Choroid plexus epithelial cell (primary cell): ENCODE results near the gene FHL2.

Experiments used
- DNase-seq: peaks from one replicate; pipeline ENCODE4 v3.0.0-alpha.2; 2010; ENCODE audit warnings: low read depth
- H3K4me3 ChIP-seq: 2 replicates; pipeline ENCODE4 v1.5.1; 2011; ENCODE audit warnings: low read depth, mild to moderate bottlenecking, control low read depth, low read length, moderate library complexity
- CTCF ChIP-seq: conservative IDR thresholded peaks from 2 replicates; pipeline ENCODE4 v1.5.1; 2011; ENCODE audit warnings: low read depth, mild to moderate bottlenecking, control low read depth, inconsistent platforms, low read length, moderate library complexity

Gene FHL2

GRCh38 chr2:105404736-105405135 lies 5.9 kb upstream of the FHL2 start:
- H3K4me3 ChIP-seq = no peak overlapping the region
- peak; percentile 17 for DNase-seq
- TF ChIP-seq CTCF = no peak

- peak; percentile 64 for TF ChIP-seq CTCF
- DNase-seq = peak; percentile 72
- no peak overlapping the region for H3K4me3 ChIP-seq
Observed at GRCh38 chr2:105403783-105404698, 5.2 kb upstream of the FHL2 start.

GRCh38 chr2:105403241-105403782 lies 4.5 kb upstream of the FHL2 start:
- H3K4me3 ChIP-seq = no peak overlapping the region
- no peak for TF ChIP-seq CTCF
- no peak for DNase-seq

GRCh38 chr2:105402809-105403208 lies 4.0 kb upstream of the FHL2 start:
- no peak for TF ChIP-seq CTCF
- DNase-seq = no peak
- H3K4me3 ChIP-seq = no peak overlapping the region

GRCh38 chr2:105401867-105402266 lies 3.0 kb upstream of the FHL2 start:
- no peak for TF ChIP-seq CTCF
- no peak overlapping the region for H3K4me3 ChIP-seq
- no peak for DNase-seq

- TF ChIP-seq CTCF = no peak
- no peak overlapping the region for H3K4me3 ChIP-seq
Observed at GRCh38 chr2:105400138-105400540, 1.3 kb upstream of the FHL2 start.

More at GRCh38 chr2:105400138-105400540, 1.3 kb upstream of the FHL2 start:
- DNase-seq = no peak
